GM23338 (cell line): ENCODE measurements around the gene CDC25B. TPM values are rescaled to one million over a fixed set of nuclear protein-coding genes. Genes with fewer than 3 reads are reported as not detected.

Experiments
- ATAC-seq: fragments of 200-7000 bp; cut with Tn5 transposase; 3 replicates; pipeline ENCODE4 v1.9.1; 2020
- DNase-seq: peaks from one replicate; pipeline ENCODE4 v3.0.0-alpha.2; 2015; ENCODE audit warnings: low spot score
- H2AFZ ChIP-seq: fragments of 200-600 bp; sonication (generic); 2 replicates; pipeline ENCODE4 v1.8.0; 2016; ENCODE audit warnings: antibody characterized with exemption, mild to moderate bottlenecking, moderate library complexity
- H3F3A ChIP-seq: fragments of 200-600 bp; sonication (generic); replicated peaks from 2 replicates; pipeline ENCODE4 v1.8.0; 2017; ENCODE audit warnings: antibody characterized with exemption, mixed run types, low read depth
- H3K27ac ChIP-seq: fragments of 200-600 bp; sonication (generic); 2 replicates; pipeline ENCODE4 v1.6.1; 2016; ENCODE audit warnings: low read depth
- H3K27me3 ChIP-seq: fragments of 200-600 bp; sonication (generic); 2 replicates; pipeline ENCODE4 v1.8.0; 2016; ENCODE audit warnings: mild to moderate bottlenecking, mixed run types, moderate library complexity; ENCODE audit not compliant: insufficient read depth
- H3K36me3 ChIP-seq: fragments of 200-600 bp; sonication (generic); 2 replicates; pipeline ENCODE4 v1.8.0; 2016; ENCODE audit warnings: mild to moderate bottlenecking; ENCODE audit not compliant: insufficient read depth
- H3K4me1 ChIP-seq: fragments of 200-600 bp; sonication (generic); 2 replicates; pipeline ENCODE4 v1.8.0; 2016; ENCODE audit warnings: mild to moderate bottlenecking, moderate library complexity; ENCODE audit not compliant: insufficient read depth
- H3K4me2 ChIP-seq: fragments of 200-600 bp; sonication (generic); 2 replicates; pipeline ENCODE4 v1.7.1; 2017; ENCODE audit warnings: mixed run types
- H3K4me3 ChIP-seq: fragments of 200-600 bp; sonication (generic); 2 replicates; pipeline ENCODE4 v1.6.1; 2016; ENCODE audit warnings: mixed run types
- H3K79me2 ChIP-seq: fragments of 200-600 bp; sonication (generic); replicated peaks from 2 replicates; pipeline ENCODE4 v1.8.0; 2017; ENCODE audit warnings: mild to moderate bottlenecking; ENCODE audit not compliant: insufficient read depth
- H3K9me2 ChIP-seq: fragments of 200-600 bp; sonication (generic); 2 replicates; pipeline ENCODE4 v1.8.0; 2017; ENCODE audit not compliant: insufficient read depth
- H4K20me1 ChIP-seq: fragments of 200-600 bp; sonication (generic); replicated peaks from 2 replicates; pipeline ENCODE4 v1.8.0; 2017; ENCODE audit warnings: mild to moderate bottlenecking; ENCODE audit not compliant: insufficient read depth
- H3K27ac Mint-ChIP-seq: 2 replicates; pipeline ENCODE4 v1.8.0; 2020; ENCODE audit warnings: inconsistent platforms, mild to moderate bottlenecking, moderate library complexity, mixed read lengths
- H3K27me3 Mint-ChIP-seq: 3 replicates; pipeline ENCODE4 v1.8.0; 2022; ENCODE audit warnings: low read depth, mild to moderate bottlenecking, moderate library complexity, mixed read lengths, inconsistent platforms; ENCODE audit not compliant: insufficient read depth, poor library complexity
- H3K36me3 Mint-ChIP-seq: 3 replicates; pipeline ENCODE4 v1.8.0; 2021; ENCODE audit warnings: low read depth, mild to moderate bottlenecking, inconsistent platforms, moderate library complexity, mixed read lengths
- H3K4me1 Mint-ChIP-seq: 3 replicates; pipeline ENCODE4 v1.8.0; 2020; ENCODE audit warnings: mild to moderate bottlenecking, inconsistent platforms, mixed read lengths
- H3K4me3 Mint-ChIP-seq: 3 replicates; pipeline ENCODE4 v1.8.0; 2021; ENCODE audit warnings: moderate library complexity, mild to moderate bottlenecking, inconsistent platforms, mixed read lengths
- H3K9me3 Mint-ChIP-seq: 3 replicates; pipeline ENCODE4 v1.8.0; 2020; ENCODE audit warnings: moderate library complexity, mild to moderate bottlenecking, inconsistent platforms, mixed read lengths
- CREB1 ChIP-seq: fragments of 250-450 bp; sonication (Bioruptor Pico); IDR thresholded peaks from 2 replicates; pipeline ENCODE4 v1.5.0; 2020; ENCODE audit warnings: low read depth, mild to moderate bottlenecking, moderate library complexity
- EZH2 ChIP-seq: fragments of 200-600 bp; sonication (generic); IDR thresholded peaks from one replicate; pipeline ENCODE4 v1.8.0; 2017; ENCODE audit warnings: antibody characterized with exemption, mild to moderate bottlenecking, low read depth; ENCODE audit not compliant: unreplicated experiment
- JUNB ChIP-seq: IDR thresholded peaks from one replicate; pipeline ENCODE4 v1.6.1; 2016; ENCODE audit warnings: antibody characterized with exemption; ENCODE audit not compliant: unreplicated experiment
- NANOG ChIP-seq: IDR thresholded peaks from 2 replicates; pipeline ENCODE4 v1.6.1; 2016; ENCODE audit warnings: antibody characterized with exemption, borderline replicate concordance
- POLR2AphosphoS5 ChIP-seq: IDR thresholded peaks from 2 replicates; pipeline ENCODE4 v1.6.1; 2016; ENCODE audit warnings: antibody characterized with exemption, low read depth
- polyA plus RNA-seq: library from polyadenylated mRNA; unstranded; fragments of >200 nt; fragmentation: Nextera tagmentation; extraction: Ambion mirVana; gene quantifications from 2 replicates; pipeline ENCODE4 v1.2.1, GENCODE V29; 2016
- total RNA-seq: library from RNA; depleted of rRNA; stranded (reverse); fragments of >200 nt; shearing (Covaris generic); gene quantifications from 2 replicates; pipeline ENCODE4 v1.2.3, GENCODE V29; 2014
- TF ChIP-seq, protein P1 (sequence below): IDR thresholded peaks from one replicate; pipeline ENCODE4 v1.6.1; 2018; ENCODE audit warnings: antibody characterized with exemption; ENCODE audit not compliant: unreplicated experiment
- TF ChIP-seq, protein P2 (sequence below), 2 experiments: fragments of 200-600 bp in 1 of 2; sonication (generic) in 1 of 2; conservative IDR thresholded peaks; 2 replicates each; pipeline versions ENCODE4 v1.5.1 to v1.6.1; 2016 to 2017; ENCODE audit warnings: antibody characterized with exemption in 2 of 2, low read depth in 2 of 2, mild to moderate bottlenecking in 2 of 2, moderate library complexity in 1 of 2
- TF ChIP-seq, protein P3 (sequence below): IDR thresholded peaks from 2 replicates; pipeline ENCODE4 v1.6.1; 2016; ENCODE audit warnings: antibody characterized with exemption

CDC25B gene
- total and polyA plus RNA-seq, 2 experiments from 2014 or later = 10.5 to 33.0 TPM

DNA sequence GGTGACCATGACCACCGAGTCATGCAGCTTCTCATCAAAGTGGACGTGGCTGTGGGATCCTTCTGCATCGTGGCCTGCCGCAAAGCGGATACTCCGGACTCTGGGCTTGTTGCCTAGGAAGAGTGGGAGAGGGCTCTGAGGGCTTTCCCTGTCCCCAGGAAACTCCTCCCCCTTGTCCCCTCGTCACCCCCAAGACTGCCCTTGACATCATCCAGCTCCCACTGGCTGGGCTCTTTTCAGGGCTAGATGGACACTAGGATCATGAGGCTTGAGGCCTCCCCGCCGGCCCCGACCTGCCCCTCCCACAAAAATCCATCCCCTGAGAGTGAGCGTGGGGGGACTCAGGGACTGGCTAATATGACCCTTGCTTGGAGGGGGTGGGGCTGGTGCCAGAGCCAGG, 37.5 kb upstream of the CDC25B start (continued):
- TF ChIP-seq, protein P1, sequence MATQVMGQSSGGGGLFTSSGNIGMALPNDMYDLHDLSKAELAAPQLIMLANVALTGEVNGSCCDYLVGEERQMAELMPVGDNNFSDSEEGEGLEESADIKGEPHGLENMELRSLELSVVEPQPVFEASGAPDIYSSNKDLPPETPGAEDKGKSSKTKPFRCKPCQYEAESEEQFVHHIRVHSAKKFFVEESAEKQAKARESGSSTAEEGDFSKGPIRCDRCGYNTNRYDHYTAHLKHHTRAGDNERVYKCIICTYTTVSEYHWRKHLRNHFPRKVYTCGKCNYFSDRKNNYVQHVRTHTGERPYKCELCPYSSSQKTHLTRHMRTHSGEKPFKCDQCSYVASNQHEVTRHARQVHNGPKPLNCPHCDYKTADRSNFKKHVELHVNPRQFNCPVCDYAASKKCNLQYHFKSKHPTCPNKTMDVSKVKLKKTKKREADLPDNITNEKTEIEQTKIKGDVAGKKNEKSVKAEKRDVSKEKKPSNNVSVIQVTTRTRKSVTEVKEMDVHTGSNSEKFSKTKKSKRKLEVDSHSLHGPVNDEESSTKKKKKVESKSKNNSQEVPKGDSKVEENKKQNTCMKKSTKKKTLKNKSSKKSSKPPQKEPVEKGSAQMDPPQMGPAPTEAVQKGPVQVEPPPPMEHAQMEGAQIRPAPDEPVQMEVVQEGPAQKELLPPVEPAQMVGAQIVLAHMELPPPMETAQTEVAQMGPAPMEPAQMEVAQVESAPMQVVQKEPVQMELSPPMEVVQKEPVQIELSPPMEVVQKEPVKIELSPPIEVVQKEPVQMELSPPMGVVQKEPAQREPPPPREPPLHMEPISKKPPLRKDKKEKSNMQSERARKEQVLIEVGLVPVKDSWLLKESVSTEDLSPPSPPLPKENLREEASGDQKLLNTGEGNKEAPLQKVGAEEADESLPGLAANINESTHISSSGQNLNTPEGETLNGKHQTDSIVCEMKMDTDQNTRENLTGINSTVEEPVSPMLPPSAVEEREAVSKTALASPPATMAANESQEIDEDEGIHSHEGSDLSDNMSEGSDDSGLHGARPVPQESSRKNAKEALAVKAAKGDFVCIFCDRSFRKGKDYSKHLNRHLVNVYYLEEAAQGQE = no peak
- no peak for TF ChIP-seq EZH2

DNA sequence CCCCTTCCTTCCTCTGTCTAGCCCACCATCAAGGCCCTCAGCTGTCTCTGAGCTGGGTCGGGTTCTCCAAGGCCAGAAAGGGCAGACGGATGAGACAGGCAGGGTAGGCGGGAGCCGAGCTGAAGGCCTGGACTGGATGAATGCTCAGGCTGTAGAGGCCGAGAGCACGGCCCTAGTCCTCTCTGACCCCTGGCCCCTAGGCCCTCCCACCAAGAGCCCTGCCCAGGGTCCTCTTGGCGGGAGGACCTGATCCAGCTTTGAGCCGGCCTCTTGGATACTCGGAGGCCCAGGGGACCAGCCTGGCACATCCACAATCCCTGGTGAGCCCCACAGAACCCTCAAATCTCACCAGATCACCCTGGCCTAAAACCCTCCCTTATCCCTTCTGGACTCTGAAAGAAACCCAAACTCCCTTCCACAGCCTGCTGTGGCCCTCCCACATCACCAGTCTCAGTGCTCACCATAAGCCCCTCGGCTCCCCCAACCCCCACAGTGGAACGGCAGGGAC, 36.7 kb upstream of the CDC25B start:
- H3K27me3 ChIP-seq = no peaks in the 10 kb centered on the region
- peaks cover 7% of the 10 kb centered on the region for H3K36me3 ChIP-seq
- no peak overlapping the region for H3K27ac Mint-ChIP-seq
- H3K9me2 ChIP-seq = no peaks in the 10 kb centered on the region
- peaks cover 22% of the 10 kb centered on the region for H3K36me3 Mint-ChIP-seq
- H3F3A ChIP-seq = no peaks in the 10 kb centered on the region
- peaks cover 18% of the 10 kb centered on the region for H4K20me1 ChIP-seq
- DNase-seq = no peak
- no peaks in the 10 kb centered on the region for H3K9me3 Mint-ChIP-seq
- H3K4me1 ChIP-seq = peaks cover 10% of the 10 kb centered on the region
- no peaks in the 10 kb centered on the region for H3K4me1 Mint-ChIP-seq
- no peak overlapping the region for H3K4me3 ChIP-seq
- H2AFZ ChIP-seq = no peak overlapping the region
- TF ChIP-seq, protein P1 = no peak
- no peak for TF ChIP-seq JUNB
- no peak overlapping the region for H3K4me3 Mint-ChIP-seq
- ATAC-seq = no peak
- no peak overlapping the region for H3K4me2 ChIP-seq
- no peak overlapping the region for H3K27ac ChIP-seq
- peaks cover 12% of the 10 kb centered on the region; the same call in 1 of the 2 replicates for H3K79me2 ChIP-seq
- H3K27me3 Mint-ChIP-seq = peaks cover 14% of the 10 kb centered on the region

DNA sequence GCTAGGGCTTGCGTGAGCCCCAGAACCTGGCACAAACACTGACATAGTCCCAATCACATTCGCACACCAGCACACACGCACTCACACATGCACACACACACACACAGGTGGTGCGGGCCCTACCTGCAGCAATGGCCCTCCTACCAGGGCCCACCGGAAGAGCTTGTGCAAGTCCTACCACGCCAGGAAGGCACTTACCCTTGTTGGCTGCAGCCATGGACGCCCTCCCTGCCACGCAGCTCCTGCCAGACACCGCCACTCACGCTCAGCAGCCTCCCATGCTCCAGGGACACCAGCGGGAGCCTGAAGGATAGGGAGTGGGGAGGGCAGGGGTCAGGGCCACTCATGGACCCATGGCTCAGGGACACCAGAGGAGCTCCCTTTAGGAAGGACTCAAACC, 36.2 kb upstream of the CDC25B start:
- Mint-ChIP-seq H3K27ac (no peak overlapping the region), H3K27me3 (peaks cover 13% of the 10 kb centered on the region), H3K9me3 (no peaks in the 10 kb centered on the region), H3K4me1 (no peaks in the 10 kb centered on the region), H3K36me3 (peaks cover 22% of the 10 kb centered on the region), H3K4me3 (no peak overlapping the region)
- DNase-seq (no peak), ATAC-seq (no peak)
- H4K20me1 ChIP-seq = peaks cover 18% of the 10 kb centered on the region
- no peak overlapping the region for H3K4me2 ChIP-seq
- H3K27ac ChIP-seq = no peak overlapping the region
- H3K4me1 ChIP-seq = peaks cover 10% of the 10 kb centered on the region
- H2AFZ ChIP-seq = no peak overlapping the region
- no peaks in the 10 kb centered on the region for H3K27me3 ChIP-seq
- H3F3A ChIP-seq = no peaks in the 10 kb centered on the region
- H3K4me3 ChIP-seq = no peak overlapping the region
- H3K9me2 ChIP-seq = no peaks in the 10 kb centered on the region
- peaks cover 12% of the 10 kb centered on the region; the same call in 1 of the 2 replicates for H3K79me2 ChIP-seq
- H3K36me3 ChIP-seq = peaks cover 7% of the 10 kb centered on the region
- TF ChIP-seq CREB1 (no peak), POLR2AphosphoS5 (no peak), NANOG (no peak), JUNB (no peak)
- TF ChIP-seq, protein P2, sequence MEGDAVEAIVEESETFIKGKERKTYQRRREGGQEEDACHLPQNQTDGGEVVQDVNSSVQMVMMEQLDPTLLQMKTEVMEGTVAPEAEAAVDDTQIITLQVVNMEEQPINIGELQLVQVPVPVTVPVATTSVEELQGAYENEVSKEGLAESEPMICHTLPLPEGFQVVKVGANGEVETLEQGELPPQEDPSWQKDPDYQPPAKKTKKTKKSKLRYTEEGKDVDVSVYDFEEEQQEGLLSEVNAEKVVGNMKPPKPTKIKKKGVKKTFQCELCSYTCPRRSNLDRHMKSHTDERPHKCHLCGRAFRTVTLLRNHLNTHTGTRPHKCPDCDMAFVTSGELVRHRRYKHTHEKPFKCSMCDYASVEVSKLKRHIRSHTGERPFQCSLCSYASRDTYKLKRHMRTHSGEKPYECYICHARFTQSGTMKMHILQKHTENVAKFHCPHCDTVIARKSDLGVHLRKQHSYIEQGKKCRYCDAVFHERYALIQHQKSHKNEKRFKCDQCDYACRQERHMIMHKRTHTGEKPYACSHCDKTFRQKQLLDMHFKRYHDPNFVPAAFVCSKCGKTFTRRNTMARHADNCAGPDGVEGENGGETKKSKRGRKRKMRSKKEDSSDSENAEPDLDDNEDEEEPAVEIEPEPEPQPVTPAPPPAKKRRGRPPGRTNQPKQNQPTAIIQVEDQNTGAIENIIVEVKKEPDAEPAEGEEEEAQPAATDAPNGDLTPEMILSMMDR (conservative IDR thresholded peaks at IDR 0.05; ENCODE audit: low read depth in 2 of 2) = no peak
- TF ChIP-seq, protein P3, sequence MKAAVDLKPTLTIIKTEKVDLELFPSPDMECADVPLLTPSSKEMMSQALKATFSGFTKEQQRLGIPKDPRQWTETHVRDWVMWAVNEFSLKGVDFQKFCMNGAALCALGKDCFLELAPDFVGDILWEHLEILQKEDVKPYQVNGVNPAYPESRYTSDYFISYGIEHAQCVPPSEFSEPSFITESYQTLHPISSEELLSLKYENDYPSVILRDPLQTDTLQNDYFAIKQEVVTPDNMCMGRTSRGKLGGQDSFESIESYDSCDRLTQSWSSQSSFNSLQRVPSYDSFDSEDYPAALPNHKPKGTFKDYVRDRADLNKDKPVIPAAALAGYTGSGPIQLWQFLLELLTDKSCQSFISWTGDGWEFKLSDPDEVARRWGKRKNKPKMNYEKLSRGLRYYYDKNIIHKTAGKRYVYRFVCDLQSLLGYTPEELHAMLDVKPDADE = no peak
- TF ChIP-seq, protein P1 = no peak
